ENCODE measurements around the gene PRKG1. TPM values are rescaled to one million over a fixed set of nuclear protein-coding genes. Genes with fewer than 3 reads are reported as not detected.

PRKG1 gene
- total and polyA plus RNA-seq, 2 of the 4 experiments (the other 2 are of a cell fraction): 3.5 to 18.3 TPM

DNA sequence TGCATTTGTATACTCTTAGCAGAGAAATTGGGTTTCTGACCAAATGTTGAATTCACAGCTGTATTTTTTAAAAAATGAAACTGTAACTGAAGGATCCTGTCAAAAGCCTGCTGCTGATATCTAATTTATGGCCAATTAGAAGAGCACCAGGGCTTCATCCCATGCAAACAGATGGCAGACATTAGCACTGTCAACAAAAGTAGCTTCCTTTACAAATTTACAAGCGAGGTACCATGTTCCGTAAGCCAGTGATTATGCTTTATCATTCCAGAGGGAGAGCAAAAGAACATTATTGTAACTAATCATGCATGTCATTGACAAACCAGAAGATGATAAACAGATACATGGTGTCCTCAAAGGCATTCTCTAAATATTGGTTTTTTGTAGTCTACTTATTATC is 1062.6 kb downstream of the PRKG1 start:
- H3K23ac ChIP-seq (ENCODE audit: low read depth, low read length): no peak overlapping the region
- no peak overlapping the region for H4K91ac ChIP-seq (ENCODE audit: insufficient read depth, low read depth, low read length)
- no peak overlapping the region for H2BK20ac ChIP-seq (ENCODE audit: low read depth, low read length)
- no peaks in the 10 kb centered on the region for H3K36me3 ChIP-seq (ENCODE audit: control insufficient read depth, insufficient read depth, low read length)
- TF ChIP-seq MAFK (IDR thresholded peaks at IDR 0.05; ENCODE audit: low read depth, low read length): no peak
- TF ChIP-seq, protein P1, sequence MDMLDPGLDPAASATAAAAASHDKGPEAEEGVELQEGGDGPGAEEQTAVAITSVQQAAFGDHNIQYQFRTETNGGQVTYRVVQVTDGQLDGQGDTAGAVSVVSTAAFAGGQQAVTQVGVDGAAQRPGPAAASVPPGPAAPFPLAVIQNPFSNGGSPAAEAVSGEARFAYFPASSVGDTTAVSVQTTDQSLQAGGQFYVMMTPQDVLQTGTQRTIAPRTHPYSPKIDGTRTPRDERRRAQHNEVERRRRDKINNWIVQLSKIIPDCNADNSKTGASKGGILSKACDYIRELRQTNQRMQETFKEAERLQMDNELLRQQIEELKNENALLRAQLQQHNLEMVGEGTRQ (IDR thresholded peaks at IDR 0.05; ENCODE audit: low read depth, low read length): no peak
- no peak for TF ChIP-seq RCOR1 (IDR thresholded peaks at IDR 0.05; ENCODE audit: insufficient replicate concordance, low read length)
- TF ChIP-seq RAD21 (IDR thresholded peaks at IDR 0.05; ENCODE audit: low read length): no peak
- TF ChIP-seq, protein P2, sequence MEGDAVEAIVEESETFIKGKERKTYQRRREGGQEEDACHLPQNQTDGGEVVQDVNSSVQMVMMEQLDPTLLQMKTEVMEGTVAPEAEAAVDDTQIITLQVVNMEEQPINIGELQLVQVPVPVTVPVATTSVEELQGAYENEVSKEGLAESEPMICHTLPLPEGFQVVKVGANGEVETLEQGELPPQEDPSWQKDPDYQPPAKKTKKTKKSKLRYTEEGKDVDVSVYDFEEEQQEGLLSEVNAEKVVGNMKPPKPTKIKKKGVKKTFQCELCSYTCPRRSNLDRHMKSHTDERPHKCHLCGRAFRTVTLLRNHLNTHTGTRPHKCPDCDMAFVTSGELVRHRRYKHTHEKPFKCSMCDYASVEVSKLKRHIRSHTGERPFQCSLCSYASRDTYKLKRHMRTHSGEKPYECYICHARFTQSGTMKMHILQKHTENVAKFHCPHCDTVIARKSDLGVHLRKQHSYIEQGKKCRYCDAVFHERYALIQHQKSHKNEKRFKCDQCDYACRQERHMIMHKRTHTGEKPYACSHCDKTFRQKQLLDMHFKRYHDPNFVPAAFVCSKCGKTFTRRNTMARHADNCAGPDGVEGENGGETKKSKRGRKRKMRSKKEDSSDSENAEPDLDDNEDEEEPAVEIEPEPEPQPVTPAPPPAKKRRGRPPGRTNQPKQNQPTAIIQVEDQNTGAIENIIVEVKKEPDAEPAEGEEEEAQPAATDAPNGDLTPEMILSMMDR (conservative IDR thresholded peaks at IDR 0.05; ENCODE audit: low read depth, low read length): no peak
- TF ChIP-seq MXI1 (IDR thresholded peaks at IDR 0.05; ENCODE audit: borderline replicate concordance, low read depth, low read length): no peak
- TF ChIP-seq MAZ (IDR thresholded peaks at IDR 0.05; ENCODE audit: borderline replicate concordance, low read depth, low read length): no peak
- no peak for ATAC-seq (ENCODE audit: low read depth)
- no peak overlapping the region for H2AK5ac ChIP-seq (ENCODE audit: low read depth, low read length)
- CTCF ChIA-PET: no interaction called here
- H4K8ac ChIP-seq (ENCODE audit: low read depth in 2 of 2, low read length in 2 of 2): no peak overlapping the region
- H3K4me1 ChIP-seq (ENCODE audit: control insufficient read depth, insufficient read depth, low read length): peaks cover 1% of the 10 kb centered on the region; the same call in 1 of the 2 replicates
- H2BK120ac ChIP-seq (ENCODE audit: low read depth, low read length): no peak overlapping the region
- POLR2A ChIA-PET (ENCODE audit: unreplicated experiment): no interaction called here
- H2AK9ac ChIP-seq (replicated peaks; ENCODE audit: low read depth, low read length, poor library complexity): no peak overlapping the region
- H3K9me1 ChIP-seq (ENCODE audit: insufficient read depth, low read length): no peaks in the 10 kb centered on the region
- H3K4me3 ChIP-seq (ENCODE audit: insufficient read depth, low read depth, low read length): no peak overlapping the region
- H3K4ac ChIP-seq (ENCODE audit: low read depth, low read length): no peak overlapping the region
- H2BK5ac ChIP-seq (ENCODE audit: low read depth, low read length, poor library complexity, severe bottlenecking): no peak overlapping the region
- H3K18ac ChIP-seq (ENCODE audit: low read depth, low read length): no peak overlapping the region
- no peak overlapping the region for H4K5ac ChIP-seq (ENCODE audit: low read depth, low read length)
- no peak overlapping the region for H3K14ac ChIP-seq (replicated peaks; ENCODE audit: low read depth, low read length)
- no peak overlapping the region for H3K27ac ChIP-seq (ENCODE audit: insufficient read depth, low read length)
- no peaks in the 10 kb centered on the region for H3K9me3 ChIP-seq (ENCODE audit: control insufficient read depth, insufficient read depth, low read length)
- no peak overlapping the region for H3K9ac ChIP-seq (ENCODE audit: low read depth, low read length)
- no CpG with 5 or more reads among the region's 2 CpGs for WGBS, 2 experiments (ENCODE audit: extremely low coverage in 2 of 2, insufficient read length in 1 of 2)
- dilution Hi-C loops (cut with HindIII; ENCODE audit: low sequenced_read_pairs, unreplicated experiment): no loop called here
- no peak overlapping the region for H2BK15ac ChIP-seq (ENCODE audit: low read depth, low read length)
- no peak overlapping the region for H2AFZ ChIP-seq (replicated peaks; ENCODE audit: low read length, poor library complexity)
- DNase-seq: no peak
- intact Hi-C loops (cut with micrococcal nuclease): no loop called here
- no peaks in the 10 kb centered on the region for H3K27me3 ChIP-seq (ENCODE audit: control insufficient read depth, insufficient read depth, low read length)
- in situ Hi-C loops (cut with MboI; ENCODE audit: low sequenced_read_pairs): no loop called here
- no peak overlapping the region for H3K4me2 ChIP-seq (ENCODE audit: low read depth, low read length)
- H3K56ac ChIP-seq (ENCODE audit: extremely low read depth, insufficient read depth, low read length): no peak overlapping the region
- BruUV-seq (replicated peaks): no TSS peak
- H3K79me1 ChIP-seq (ENCODE audit: low read depth in 1 of 2, low read length in 2 of 2): no peaks in the 10 kb centered on the region
- H4K20me1 ChIP-seq (ENCODE audit: insufficient read depth, low read length): no peaks in the 10 kb centered on the region
